Heart left ventricle (tissue), 16 donors: Measurements from ENCODE around the gene PIP4K2C. TPM values are rescaled to one million over a fixed set of nuclear protein-coding genes. Genes with fewer than 3 reads are reported as not detected.
A peak's percentile ranks its signal among the peaks of the same experiment; 100 is the strongest.

Source experiments
- ATAC-seq, 4 donors: fragments of 200-7000 bp; cut with Tn5 transposase; one replicate each; pipeline ENCODE4 v1.9.1; 2020 to 2022; ENCODE audit warnings: moderate library complexity in 4 of 4, mild to moderate bottlenecking in 3 of 4, moderate number of reproducible peaks in 1 of 4
- DNase-seq, 5 donors: peaks; one replicate each; pipeline ENCODE4 v3.0.0-alpha.2; 2020
- H3K27ac ChIP-seq, 12 donors: fragments of 200-600 bp; sonication (generic) in 4 of 12; one replicate each; pipeline versions ENCODE4 v1.5.0 to v1.8.0; 2016 to 2022; ENCODE audit warnings: mild to moderate bottlenecking in 2 of 12
- H3K27me3 ChIP-seq, 9 donors: fragments of 200-600 bp; sonication (generic) in 2 of 9; one replicate each; pipeline versions ENCODE4 v1.5.1 to v1.8.0; 2016 to 2022; ENCODE audit warnings: mild to moderate bottlenecking in 3 of 9
- H3K36me3 ChIP-seq, 9 donors: fragments of 200-600 bp; sonication (generic) in 2 of 9; one replicate each; pipeline versions ENCODE4 v1.5.0 to v1.8.0; 2018 to 2022; ENCODE audit warnings: mild to moderate bottlenecking in 2 of 9
- H3K4me1 ChIP-seq, 12 donors: fragments of 200-600 bp; sonication (generic) in 4 of 12; one replicate each; pipeline versions ENCODE4 v1.5.0 to v1.8.0; 2016 to 2022; ENCODE audit warnings: mild to moderate bottlenecking in 3 of 12
- H3K4me3 ChIP-seq, 12 donors: fragments of 200-600 bp; sonication (generic) in 4 of 12; one replicate each; pipeline versions ENCODE4 v1.5.0 to v1.8.0; 2017 to 2022; ENCODE audit warnings: mild to moderate bottlenecking in 9 of 12, moderate library complexity in 4 of 12
- H3K9me3 ChIP-seq, 12 donors: fragments of 200-600 bp; sonication (generic) in 4 of 12; one replicate each; pipeline versions ENCODE4 v1.5.0 to v1.8.0; 2016 to 2022; ENCODE audit warnings: mild to moderate bottlenecking in 1 of 12
- CTCF ChIP-seq, 12 donors: fragments of 200-600 bp; sonication (generic) in 4 of 12; IDR thresholded peaks; one replicate each; pipeline versions ENCODE4 v1.5.0 to v1.8.0; 2018 to 2022; ENCODE audit warnings: antibody characterized with exemption in 12 of 12, mild to moderate bottlenecking in 5 of 12
- POLR2A ChIP-seq, 2 donors: fragments of 450-650 bp; IDR thresholded peaks; one replicate each; pipeline ENCODE4 v1.6.1; 2017; ENCODE audit warnings: antibody characterized with exemption in 2 of 2, mild to moderate bottlenecking in 2 of 2, moderate library complexity in 2 of 2
- WGBS, 4 donors: extraction: QIAGEN DNeasy Blood & Tissue Kit in 2 of 4; methylation state at CpG; one replicate each; pipeline versions ENCODE4 v1.1.5 to v1.1.7; 2013 to 2018; 5-methylcytosine and 5-hydroxymethylcytosine counted together
- intact Hi-C, 10 donors: fragments of 100-400 bp; cut with DNase I; formaldehyde crosslinking; loops; one replicate each; pipeline versions ENCODE4 v1.11.1 to v1.14.2; 2022
- polyA plus RNA-seq, 2 donors: library from polyadenylated mRNA; stranded (reverse); fragments of 200-250 nt; gene quantifications; one replicate each; pipeline ENCODE4 v1.2.3, GENCODE V29; 2013
- total RNA-seq, 9 donors: library from RNA; depleted of rRNA in 2 of 9; stranded (reverse); fragments of >200 nt in 2 of 9; fragmentation: NEBNext Ultra II Directional in 3 of 9; extraction: Animal tissue kit (Norgen Biotek cat#: 25700) in 3 of 9; gene quantifications; one replicate each; pipeline versions ENCODE4 v1.1.0 to v1.2.4, GENCODE V29; 2016 to 2023
- donor health status: ischemic (EF 13 %, LVEDD 7.1; RV severe dilation, severe dysfunction).
- donor health status: healthy with polysubstance abuse.
- donor health status: DM: no; HTN: yes; CAD: no.
- donor health status: DM: no; HTN: no; CAD: no.
- donor health status: ischemic (EF 25% LVEDD 6.9; RV normal size, moderate dysfunction).
- donor health status: ischemic (EF 25% LVEDD 5.7; RV mildly dilated, moderate dysfunction).
- donor health status: healthy.
- donor health status: DM: yes; HTN: yes; CAD: no.
- donor health status: ischemic (EF 35%, LVEDD 5.7; RV mildly dilated, moderate dysfunction).
- donor health status: nonischemic (EF 11% LVEDD 7.7; RV severe dilation, severe dysfunction).
- donor health status: DM: yes; HTN: yes; CAD: no.
- donor health status: PGD.
- donor health status: ischemic (EF 29% LVEDD 5.4; RV normal size, mild dysfunction).
- donor health status: nonischemic (EF 23%, LVEDD 6.1; RV moderate dilation, normal function).

The PIP4K2C gene
- total and polyA plus RNA-seq, 11 donors: 4.6 to 31.0 (median 17.0) TPM

- ATAC-seq (no peak), DNase-seq (no peak)
- TF ChIP-seq POLR2A (IDR thresholded peaks at IDR 0.05) (no peak), CTCF (IDR thresholded peaks at IDR 0.05) (no peak)
- Histone ChIP-seq H3K9me3 (no peaks in the 10 kb centered on the region), H3K4me3 (peak overlapping the region; percentile 60 to 99 (median 93)), H3K4me1 (peaks cover 0 to 48% (median 30%) of the 10 kb centered on the region in 12 donors), H3K36me3 (peaks cover 0 to 31% (median 13%) of the 10 kb centered on the region in 9 donors), H3K27ac (peak overlapping the region in 11 of 12 donors; percentile 70 to 93 (median 86)), H3K27me3 (peaks cover 0 to 32% (median 22%) of the 10 kb centered on the region in 9 donors)
- intact Hi-C loops: loop anchor here in 3 of 10 donors (2.0 to 5.0 kb wide), 3 partner anchors 23 to 59 kb away; partner anchors contain the start of genes MARS1 (in 2 of the 3) and MBD6 (in 2 of the 3)
- WGBS, 4 donors: 63 to 64% (median 63%) methylated on average over 15 of the region's 15 CpGs
Observed at GRCh38 chr12:57545809-57546437, 45.1 kb upstream of the PIP4K2C start.

- peaks cover 0 to 24% (median 9%) of the 10 kb centered on the region in 9 donors for H3K36me3 ChIP-seq
- no peaks in the 10 kb centered on the region for H3K9me3 ChIP-seq
- intact Hi-C loops: loop anchor here in 2 of 10 donors (2.0 to 5.0 kb wide), 2 partner anchors 24 to 59 kb away; partner anchors contain the start of genes MBD6 (in 2 of the 2) and MARS1 (in 1 of the 2)
- 0 to 1% (median 0%) methylated on average over 21 to 56 of the region's 56 CpGs for WGBS, 4 donors
- peak; percentile 98 to 100 (median 99) for ATAC-seq
- TF ChIP-seq CTCF (IDR thresholded peaks at IDR 0.05): peak in 5 of 12 donors; percentile 4 to 10 (median 5)
- TF ChIP-seq POLR2A (IDR thresholded peaks at IDR 0.05): peak in 1 of 2 donors; percentile 55
- H3K27ac ChIP-seq: peak within 1 kb of the TSS; percentile 63 to 93 (median 86)
- peaks cover 0 to 32% (median 22%) of the 10 kb centered on the region in 9 donors for H3K27me3 ChIP-seq
- peak within 1 kb of the TSS; percentile 60 to 99 (median 93) for H3K4me3 ChIP-seq
- peaks cover 0 to 48% (median 30%) of the 10 kb centered on the region in 12 donors for H3K4me1 ChIP-seq
- peak; percentile 95 to 98 (median 97) for DNase-seq
Observed at GRCh38 chr12:57546438-57547287, 44.3 kb upstream of the PIP4K2C start, which contains the start of gene DCTN2. TSS of gene DCTN2 (minus strand) at chr12:57547192. CDS start at chr12:57547063, 129 bp downstream.

- H3K4me1 ChIP-seq: peaks cover 0 to 48% (median 30%) of the 10 kb centered on the region in 12 donors
- no peak for TF ChIP-seq POLR2A (IDR thresholded peaks at IDR 0.05)
- TF ChIP-seq CTCF (IDR thresholded peaks at IDR 0.05): no peak
- peak overlapping the region in 7 of 12 donors; percentile 70 to 93 (median 91) for H3K27ac ChIP-seq
- peaks cover 0 to 16% (median 3%) of the 10 kb centered on the region in 9 donors for H3K36me3 ChIP-seq
- intact Hi-C loops: loop anchor here in 2 of 10 donors (2.0 to 5.0 kb wide), 2 partner anchors 25 to 60 kb away; partner anchors contain the start of genes MBD6 (in 2 of the 2) and MARS1 (in 1 of the 2)
- peak overlapping the region in 11 of 12 donors; percentile 60 to 99 (median 93) for H3K4me3 ChIP-seq
- DNase-seq (no peak), ATAC-seq (no peak)
- 21 to 25% (median 23%) methylated on average over 9 of the region's 9 CpGs for WGBS, 4 donors
- no peaks in the 10 kb centered on the region for H3K9me3 ChIP-seq
- peaks cover 0 to 33% (median 22%) of the 10 kb centered on the region in 9 donors for H3K27me3 ChIP-seq
Observed at GRCh38 chr12:57547288-57548012, 43.5 kb upstream of the PIP4K2C start.
